Adrenal gland (tissue), 12 donors: ENCODE data around the gene ZNF597. TPM values are rescaled to one million over a fixed set of nuclear protein-coding genes. Genes with fewer than 3 reads are reported as not detected.

Experiments
- DNase-seq, 7 donors: peaks; one replicate each; pipeline ENCODE4 v3.0.0-alpha.2; 2019 to 2020
- H3K27ac ChIP-seq, 5 donors: fragments of 200-600 bp; sonication (generic) in 4 of 5; 1 replicate in 3 of 5; 2 replicates in 2 of 5; pipeline versions ENCODE4 v1.5.1 to v1.8.0; 2016 to 2020; ENCODE audit warnings: mild to moderate bottlenecking in 1 of 5
- H3K27me3 ChIP-seq: fragments of 200-600 bp; 2 replicates; pipeline ENCODE4 v1.8.0; 2021
- H3K36me3 ChIP-seq, 2 donors: fragments of 200-600 bp; replicated peaks in 1 of 2; 1 replicate in 1 of 2; 2 replicates in 1 of 2; pipeline versions ENCODE4 v1.5.1 to v1.8.0; 2018 to 2022
- H3K4me1 ChIP-seq, 2 donors: fragments of 200-600 bp; replicated peaks in 1 of 2; 1 replicate in 1 of 2; 2 replicates in 1 of 2; pipeline versions ENCODE4 v1.5.1 to v1.8.0; 2018 to 2021
- H3K4me3 ChIP-seq, 4 donors: fragments of 200-600 bp; sonication (generic) in 3 of 4; one replicate each; pipeline ENCODE4 v1.5.1; 2016 to 2018
- H3K9me3 ChIP-seq, 3 donors: fragments of 200-600 bp; sonication (generic) in 1 of 3; replicated peaks in 1 of 3; 1 replicate in 2 of 3; 2 replicates in 1 of 3; pipeline versions ENCODE4 v1.5.1 to v1.8.0; 2016 to 2021
- CTCF ChIP-seq, 6 experiments: fragments of 450-650 bp in 4 of 6; fragments of 200-600 bp in 2 of 6; sonication (generic) in 1 of 6; IDR thresholded peaks; 1 replicate in 5 of 6; 2 replicates in 1 of 6; pipeline versions ENCODE4 v1.5.1 to v1.8.0; 2016 to 2021; ENCODE audit warnings: antibody characterized with exemption in 6 of 6, mild to moderate bottlenecking in 2 of 6, moderate library complexity in 1 of 6
- POLR2A ChIP-seq, 2 donors: fragments of 450-650 bp; IDR thresholded peaks; one replicate each; pipeline ENCODE4 v1.6.1; 2017; ENCODE audit warnings: antibody characterized with exemption in 2 of 2, mild to moderate bottlenecking in 2 of 2, moderate library complexity in 1 of 2
- WGBS, 4 donors: extraction: QIAGEN DNeasy Blood & Tissue Kit in 2 of 4; methylation state at CpG; one replicate each; pipeline versions ENCODE4 v1.1.5 to v1.1.7; 2013 to 2017; 5-methylcytosine and 5-hydroxymethylcytosine counted together
- intact Hi-C, 2 donors: fragments of 100-400 bp; cut with DNase I; formaldehyde crosslinking; loops; one replicate each; pipeline versions ENCODE4 v1.14.1 to v1.15.0; 2022 to 2023
- polyA plus RNA-seq, 3 donors: library from polyadenylated mRNA; stranded (reverse); fragments of 200-250 nt in 2 of 3; fragments of 350-450 nt in 1 of 3; fragmentation: Illumina TruSeq in 1 of 3; extraction: RNeasy Lipid Tissue Mini Kit (QIAGEN cat#74804) in 1 of 3; gene quantifications; one replicate each; pipeline ENCODE4 v1.2.3, GENCODE V29; 2013 to 2014
- total RNA-seq, 9 donors: library from RNA; depleted of rRNA in 4 of 9; stranded (reverse); fragments of >200 nt in 4 of 9; fragments of 120-200 nt in 1 of 9; fragmentation: NEBNext Ultra II Directional in 1 of 9; extraction: Animal tissue kit (Norgen Biotek cat#: 25700) in 1 of 9; gene quantifications; one replicate each; pipeline versions ENCODE4 v1.1.0 to v1.2.4, GENCODE V29; 2013 to 2023
- donor health status: healthy with polysubstance abuse.
- donor health status: Bipolar disorder and iron deficiency.
- donor health status: DM: yes; HTN: yes; CAD: no.
- donor health status: DM: no; HTN: no; CAD: no.
- donor health status: DM: no; HTN: no; CAD: no.
- donor health status: DM: yes; HTN: yes; CAD: no.

Gene ZNF597
- total and polyA plus RNA-seq, 12 donors: 1.2 to 4.0 (median 2.8) TPM

- 91 to 100% (median 94%) methylated on average over 2 to 7 of the region's 7 CpGs for WGBS, 4 donors
- intact Hi-C loops: no loop called here
- no peak for DNase-seq
Observed at GRCh38 chr16:3469736-3470135, 26.4 kb upstream of the ZNF597 start.

DNA sequence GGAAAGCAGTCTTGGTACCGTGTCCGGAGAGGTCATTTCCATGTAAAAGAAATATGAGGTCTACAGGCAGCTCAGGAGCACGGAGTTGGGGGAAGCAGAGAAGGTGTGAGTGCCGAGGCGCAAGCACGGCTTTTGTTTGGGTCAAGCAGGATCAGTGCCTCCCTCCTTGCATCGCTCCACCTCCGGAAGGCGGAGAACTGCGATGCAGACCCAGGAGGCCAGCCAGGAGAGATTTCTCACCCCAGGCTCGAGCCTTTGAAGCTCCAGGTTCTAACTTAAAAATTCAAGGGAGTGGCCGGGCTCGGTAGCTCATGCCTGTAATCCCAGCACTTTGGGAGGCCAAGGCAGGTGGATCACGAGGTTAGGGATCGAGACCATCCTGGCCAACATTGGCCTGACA, 25.2 kb upstream of the ZNF597 start:
- TF ChIP-seq POLR2A (IDR thresholded peaks at IDR 0.05) (no peak), CTCF (IDR thresholded peaks at IDR 0.05) (no peak)
- no peaks in the 10 kb centered on the region for H3K27me3 ChIP-seq
- WGBS, 4 donors: 70 to 82% (median 76%) methylated on average over 9 to 15 of the region's 15 CpGs
- H3K9me3 ChIP-seq: no peaks in the 10 kb centered on the region
- H3K4me1 ChIP-seq: peaks cover 0 to 36% of the 10 kb centered on the region in 2 donors
- no peak overlapping the region for H3K27ac ChIP-seq
- no peak for DNase-seq
- no peak overlapping the region for H3K4me3 ChIP-seq
- intact Hi-C loops: no loop called here
- H3K36me3 ChIP-seq: peaks cover 0 to 7% of the 10 kb centered on the region in 2 donors

More at GRCh38 chr16:3469736-3470135, 26.4 kb upstream of the ZNF597 start:
- H3K4me1 ChIP-seq: peaks cover 0 to 32% of the 10 kb centered on the region in 2 donors
- H3K27ac ChIP-seq: no peak overlapping the region
- TF ChIP-seq CTCF (IDR thresholded peaks at IDR 0.05) (no peak), POLR2A (IDR thresholded peaks at IDR 0.05) (no peak)
- H3K36me3 ChIP-seq: peaks cover 0 to 7% of the 10 kb centered on the region in 2 donors
- H3K9me3 ChIP-seq: no peaks in the 10 kb centered on the region
- H3K27me3 ChIP-seq: no peaks in the 10 kb centered on the region
- no peak overlapping the region for H3K4me3 ChIP-seq

- TF ChIP-seq POLR2A (IDR thresholded peaks at IDR 0.05) (no peak), CTCF (IDR thresholded peaks at IDR 0.05) (no peak)
- intact Hi-C loops: no loop called here
- Histone ChIP-seq H3K36me3 (peaks cover 0 to 7% of the 10 kb centered on the region in 2 donors), H3K4me3 (no peak overlapping the region), H3K27ac (no peak overlapping the region), H3K4me1 (peaks cover 0 to 40% of the 10 kb centered on the region in 2 donors), H3K27me3 (no peaks in the 10 kb centered on the region), H3K9me3 (no peaks in the 10 kb centered on the region)
- DNase-seq: no peak
- 77 to 88% (median 85%) methylated on average over 4 of the region's 4 CpGs for WGBS, 4 donors
Observed at GRCh38 chr16:3467921-3468320, 24.6 kb upstream of the ZNF597 start.

- 88 to 92% (median 91%) methylated on average over 8 of the region's 8 CpGs for WGBS, 4 donors
- Histone ChIP-seq H3K9me3 (no peaks in the 10 kb centered on the region), H3K27me3 (no peaks in the 10 kb centered on the region), H3K4me3 (no peak overlapping the region), H3K27ac (no peak overlapping the region), H3K36me3 (peaks cover 0 to 7% of the 10 kb centered on the region in 2 donors), H3K4me1 (peaks cover 0 to 43% of the 10 kb centered on the region in 2 donors)
- intact Hi-C loops: no loop called here
- TF ChIP-seq CTCF (IDR thresholded peaks at IDR 0.05) (no peak), POLR2A (IDR thresholded peaks at IDR 0.05) (no peak)
- no peak for DNase-seq
Observed at GRCh38 chr16:3467182-3467581, 23.9 kb upstream of the ZNF597 start.
